HepG2 (cell line): ENCODE data around the gene SLC16A3. TPM values are rescaled to one million over a fixed set of nuclear protein-coding genes. Genes with fewer than 3 reads are reported as not detected.

Source experiments
- HNRNPUL1 ChIP-seq: fragments of 200-400 bp; formaldehyde crosslinking; IDR thresholded peaks from 2 replicates; pipeline ENCODE4 v1.6.1; 2017; ENCODE audit warnings: low read depth, mild to moderate bottlenecking, low read length, moderate library complexity
- HOXA5 ChIP-seq: sonication (generic); formaldehyde crosslinking; IDR thresholded peaks from 2 replicates; pipeline ENCODE4 v1.4.0; 2020; ENCODE audit warnings: missing genetic modification reagents
- MXD3 ChIP-seq: IDR thresholded peaks from 2 replicates; pipeline ENCODE4 v1.6.1; 2016; ENCODE audit warnings: mild to moderate bottlenecking, missing biosample characterization, missing genetic modification reagents
- RXRA ChIP-seq: sonication (generic); formaldehyde crosslinking; IDR thresholded peaks from 2 replicates; pipeline ENCODE4 v1.5.1; 2020; ENCODE audit warnings: missing genetic modification reagents
- SIN3A ChIP-seq: IDR thresholded peaks from 2 replicates; pipeline ENCODE4 v1.6.1; 2011; ENCODE audit warnings: low read depth, mild to moderate bottlenecking, control low read depth, low read length, borderline replicate concordance
- SIX4 ChIP-seq: sonication (generic); formaldehyde crosslinking; IDR thresholded peaks from 2 replicates; pipeline ENCODE4 v1.4.0; 2020; ENCODE audit warnings: missing genetic modification reagents
- SNAPC2 ChIP-seq: sonication (generic); formaldehyde crosslinking; IDR thresholded peaks from 2 replicates; pipeline ENCODE4 v1.8.1; 2022; ENCODE audit warnings: mild to moderate bottlenecking, missing genetic modification reagents
- TFAP4 ChIP-seq: sonication (generic); IDR thresholded peaks from 2 replicates; pipeline ENCODE4 v1.6.1; 2016; ENCODE audit warnings: low read depth, borderline replicate concordance
- WIZ ChIP-seq: sonication (generic); formaldehyde crosslinking; IDR thresholded peaks from 2 replicates; pipeline ENCODE4 v1.5.1; 2020; ENCODE audit warnings: mild to moderate bottlenecking, missing genetic modification reagents
- ZBTB7B ChIP-seq: sonication (generic); formaldehyde crosslinking; IDR thresholded peaks from 2 replicates; pipeline ENCODE4 v1.4.0; 2020; ENCODE audit warnings: missing genetic modification reagents
- ZNF224 ChIP-seq: sonication (generic); formaldehyde crosslinking; IDR thresholded peaks from 2 replicates; pipeline ENCODE4 v1.5.0; 2020; ENCODE audit warnings: mild to moderate bottlenecking, missing genetic modification reagents
- ZNF550 ChIP-seq: sonication (generic); formaldehyde crosslinking; IDR thresholded peaks from 2 replicates; pipeline ENCODE4 v1.4.0; 2020; ENCODE audit warnings: mild to moderate bottlenecking, missing genetic modification reagents, borderline replicate concordance
- ZNF800 ChIP-seq: sonication (generic); formaldehyde crosslinking; IDR thresholded peaks from 2 replicates; pipeline ENCODE4 v1.4.0; 2020; ENCODE audit warnings: missing genetic modification reagents
- ZSCAN29 ChIP-seq: sonication (generic); formaldehyde crosslinking; conservative IDR thresholded peaks from 2 replicates; pipeline ENCODE4 v1.4.0; 2020; ENCODE audit warnings: mild to moderate bottlenecking, missing genetic modification reagents
- polyA plus RNA-seq, 8 experiments: library from polyadenylated mRNA; depleted of rRNA in 3 of 8; stranded (reverse) in 7 of 8; unstranded in 1 of 8; fragments of >200 nt; fragmentation: Illumina TruSeq in 4 of 8; extraction: Trizol in 4 of 8; gene quantifications; 2 replicates each; pipeline versions ENCODE4 v1.2.1 to v1.2.3, GENCODE V29; 2011 to 2016; ENCODE audit warnings: low read depth in 4 of 8, missing spikeins in 1 of 8, mixed read lengths in 1 of 8; ENCODE audit not compliant: insufficient read depth in 1 of 8
- total RNA-seq, 5 experiments: library from RNA; depleted of rRNA; stranded (reverse); fragments of >200 nt; fragmentation: Illumina TruSeq; extraction: Trizol; gene quantifications; 2 replicates each; pipeline ENCODE4 v1.2.3, GENCODE V29; 2016; ENCODE audit warnings: low read depth in 1 of 5
- TF ChIP-seq, protein P1 (sequence below), 2 experiments: fragments of 450-650 bp in 1 of 2; sonication (generic) in 1 of 2; formaldehyde crosslinking; IDR thresholded peaks; 2 replicates each; pipeline versions ENCODE4 v1.5.0 to v1.8.0; 2020 to 2022; ENCODE audit warnings: mild to moderate bottlenecking in 1 of 2, missing genetic modification reagents in 1 of 2
- TF ChIP-seq, protein P2 (sequence below): sonication (generic); formaldehyde crosslinking; IDR thresholded peaks from 2 replicates; pipeline ENCODE4 v1.8.0; 2022; ENCODE audit warnings: missing genetic modification reagents, mild to moderate bottlenecking, borderline replicate concordance
- TF ChIP-seq, protein P3 (sequence below): sonication (generic); formaldehyde crosslinking; IDR thresholded peaks from 2 replicates; pipeline ENCODE4 v1.8.1; 2022; ENCODE audit warnings: low read depth, mild to moderate bottlenecking, missing genetic modification reagents
- TF ChIP-seq, protein P4 (sequence below): sonication (generic); formaldehyde crosslinking; IDR thresholded peaks from 2 replicates; pipeline ENCODE4 v1.5.0; 2020; ENCODE audit warnings: missing genetic modification reagents, mild to moderate bottlenecking, borderline replicate concordance

Gene SLC16A3
- total and polyA plus RNA-seq, 2 of the 13 experiments (the other 11 are each of a cell fraction or from before 2014, with no cell fraction given) = 242 to 349 TPM

- TF ChIP-seq, protein P1, sequence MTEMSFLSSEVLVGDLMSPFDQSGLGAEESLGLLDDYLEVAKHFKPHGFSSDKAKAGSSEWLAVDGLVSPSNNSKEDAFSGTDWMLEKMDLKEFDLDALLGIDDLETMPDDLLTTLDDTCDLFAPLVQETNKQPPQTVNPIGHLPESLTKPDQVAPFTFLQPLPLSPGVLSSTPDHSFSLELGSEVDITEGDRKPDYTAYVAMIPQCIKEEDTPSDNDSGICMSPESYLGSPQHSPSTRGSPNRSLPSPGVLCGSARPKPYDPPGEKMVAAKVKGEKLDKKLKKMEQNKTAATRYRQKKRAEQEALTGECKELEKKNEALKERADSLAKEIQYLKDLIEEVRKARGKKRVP (CRISPR knock-in tag; IDR thresholded peaks at IDR 0.05) = 0 out of 4 replicates have a peak, but pooled peaks of 1 of the 2 experiments have one; percentile 71
- TF ChIP-seq SIX4 (CRISPR knock-in tag) (no peak; the same call in 1 of the 2 replicates), TFAP4 (peak; percentile 75), HNRNPUL1 (no peak; the same call in 1 of the 2 replicates), ZNF550 (CRISPR knock-in tag) (0 out of 2 replicates have a peak, but pooled peaks have one; percentile 40), WIZ (CRISPR knock-in tag) (no peak), ZBTB7B (CRISPR knock-in tag) (peak; percentile 96), ZSCAN29 (CRISPR knock-in tag) (peak; percentile 96), MXD3 (peak; percentile 94), ZNF224 (CRISPR knock-in tag) (peak; percentile 98), RXRA (CRISPR knock-in tag) (peak; percentile 89), SNAPC2 (CRISPR knock-in tag) (peak; percentile 98), ZNF800 (CRISPR knock-in tag) (peak; percentile 98), HOXA5 (CRISPR knock-in tag) (peak; percentile 98), SIN3A (0 out of 2 replicates have a peak, but pooled peaks have one; percentile 78)
- TF ChIP-seq, protein P2, sequence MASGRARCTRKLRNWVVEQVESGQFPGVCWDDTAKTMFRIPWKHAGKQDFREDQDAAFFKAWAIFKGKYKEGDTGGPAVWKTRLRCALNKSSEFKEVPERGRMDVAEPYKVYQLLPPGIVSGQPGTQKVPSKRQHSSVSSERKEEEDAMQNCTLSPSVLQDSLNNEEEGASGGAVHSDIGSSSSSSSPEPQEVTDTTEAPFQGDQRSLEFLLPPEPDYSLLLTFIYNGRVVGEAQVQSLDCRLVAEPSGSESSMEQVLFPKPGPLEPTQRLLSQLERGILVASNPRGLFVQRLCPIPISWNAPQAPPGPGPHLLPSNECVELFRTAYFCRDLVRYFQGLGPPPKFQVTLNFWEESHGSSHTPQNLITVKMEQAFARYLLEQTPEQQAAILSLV = peak; percentile 100
- TF ChIP-seq, protein P3, sequence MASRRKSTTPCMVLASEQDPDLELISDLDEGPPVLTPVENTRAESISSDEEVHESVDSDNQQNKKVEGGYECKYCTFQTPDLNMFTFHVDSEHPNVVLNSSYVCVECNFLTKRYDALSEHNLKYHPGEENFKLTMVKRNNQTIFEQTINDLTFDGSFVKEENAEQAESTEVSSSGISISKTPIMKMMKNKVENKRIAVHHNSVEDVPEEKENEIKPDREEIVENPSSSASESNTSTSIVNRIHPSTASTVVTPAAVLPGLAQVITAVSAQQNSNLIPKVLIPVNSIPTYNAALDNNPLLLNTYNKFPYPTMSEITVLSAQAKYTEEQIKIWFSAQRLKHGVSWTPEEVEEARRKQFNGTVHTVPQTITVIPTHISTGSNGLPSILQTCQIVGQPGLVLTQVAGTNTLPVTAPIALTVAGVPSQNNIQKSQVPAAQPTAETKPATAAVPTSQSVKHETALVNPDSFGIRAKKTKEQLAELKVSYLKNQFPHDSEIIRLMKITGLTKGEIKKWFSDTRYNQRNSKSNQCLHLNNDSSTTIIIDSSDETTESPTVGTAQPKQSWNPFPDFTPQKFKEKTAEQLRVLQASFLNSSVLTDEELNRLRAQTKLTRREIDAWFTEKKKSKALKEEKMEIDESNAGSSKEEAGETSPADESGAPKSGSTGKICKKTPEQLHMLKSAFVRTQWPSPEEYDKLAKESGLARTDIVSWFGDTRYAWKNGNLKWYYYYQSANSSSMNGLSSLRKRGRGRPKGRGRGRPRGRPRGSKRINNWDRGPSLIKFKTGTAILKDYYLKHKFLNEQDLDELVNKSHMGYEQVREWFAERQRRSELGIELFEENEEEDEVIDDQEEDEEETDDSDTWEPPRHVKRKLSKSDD (CRISPR knock-in tag) = peak; percentile 35; the same call in 1 of the 2 replicates
- TF ChIP-seq, protein P4, sequence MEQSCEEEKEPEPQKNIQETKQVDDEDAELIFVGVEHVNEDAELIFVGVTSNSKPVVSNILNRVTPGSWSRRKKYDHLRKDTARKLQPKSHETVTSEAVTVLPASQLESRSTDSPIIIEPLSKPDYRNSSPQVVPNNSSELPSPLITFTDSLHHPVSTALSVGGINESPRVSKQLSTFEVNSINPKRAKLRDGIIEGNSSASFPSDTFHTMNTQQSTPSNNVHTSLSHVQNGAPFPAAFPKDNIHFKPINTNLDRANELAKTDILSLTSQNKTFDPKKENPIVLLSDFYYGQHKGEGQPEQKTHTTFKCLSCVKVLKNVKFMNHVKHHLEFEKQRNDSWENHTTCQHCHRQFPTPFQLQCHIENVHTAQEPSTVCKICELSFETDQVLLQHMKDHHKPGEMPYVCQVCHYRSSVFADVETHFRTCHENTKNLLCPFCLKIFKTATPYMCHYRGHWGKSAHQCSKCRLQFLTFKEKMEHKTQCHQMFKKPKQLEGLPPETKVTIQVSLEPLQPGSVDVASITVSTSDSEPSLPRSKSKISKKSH (CRISPR knock-in tag) = peak; percentile 98
These were observed 7.5 kb downstream of the SLC16A3 start (continued) for GRCh38 chr17:82236142-82236971.
